ENCODE data around the gene TMCO1. TPM values are rescaled to one million over a fixed set of nuclear protein-coding genes. Genes with fewer than 3 reads are reported as not detected.
A peak's percentile ranks its signal among the peaks of the same experiment; 100 is the strongest.
"Not testable (repeated sequence)": the region's sequence is repeated elsewhere in the genome, so short reads cannot be mapped to it uniquely, and the experiment has no call there.

Gene TMCO1
- total RNA-seq, 2 experiments from 2014 or later: 57.9 to 60.8 TPM

DNA sequence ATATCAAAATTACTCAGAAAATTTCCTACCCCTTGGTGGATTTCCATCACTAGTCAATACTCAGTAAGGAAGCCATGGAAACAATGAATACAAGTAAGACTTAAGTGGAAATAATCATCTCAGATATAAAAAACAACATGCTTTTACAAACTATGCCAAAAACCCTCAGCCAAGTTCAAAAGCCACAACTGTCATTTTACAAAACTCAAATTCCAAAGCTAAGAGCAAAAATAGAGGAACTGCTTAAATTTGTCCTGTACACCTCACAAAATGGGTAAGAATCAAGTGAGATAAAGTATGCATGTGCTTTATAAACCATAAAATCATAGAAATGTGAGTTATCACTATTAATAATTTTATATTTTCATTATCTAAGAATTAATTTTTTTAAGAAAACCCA, 9.6 kb downstream of the TMCO1 start:
- intact Hi-C loops (cut with micrococcal nuclease): no loop called here
- ATAC-seq (no peak), DNase-seq (no peak)
- H3K27me3 Mint-ChIP-seq: no peaks in the 10 kb centered on the region
- H3K27ac Mint-ChIP-seq: peak overlapping the region; percentile 81
- no peak overlapping the region for H3K4me3 Mint-ChIP-seq
- H3K9me3 Mint-ChIP-seq: no peaks in the 10 kb centered on the region
- H3K36me3 Mint-ChIP-seq (ENCODE audit: low read depth): peaks cover 25% of the 10 kb centered on the region
- peaks cover 32% of the 10 kb centered on the region for H3K4me1 Mint-ChIP-seq (ENCODE audit: low read depth)
- CTCF ChIA-PET: interaction anchor here (0.9 to 1.6 kb wide), 2 partner anchors 17 to 155 kb away, joined by 3 to 6 read pairs; no protein-coding TSS in a partner anchor
- TF ChIP-seq, protein P1, sequence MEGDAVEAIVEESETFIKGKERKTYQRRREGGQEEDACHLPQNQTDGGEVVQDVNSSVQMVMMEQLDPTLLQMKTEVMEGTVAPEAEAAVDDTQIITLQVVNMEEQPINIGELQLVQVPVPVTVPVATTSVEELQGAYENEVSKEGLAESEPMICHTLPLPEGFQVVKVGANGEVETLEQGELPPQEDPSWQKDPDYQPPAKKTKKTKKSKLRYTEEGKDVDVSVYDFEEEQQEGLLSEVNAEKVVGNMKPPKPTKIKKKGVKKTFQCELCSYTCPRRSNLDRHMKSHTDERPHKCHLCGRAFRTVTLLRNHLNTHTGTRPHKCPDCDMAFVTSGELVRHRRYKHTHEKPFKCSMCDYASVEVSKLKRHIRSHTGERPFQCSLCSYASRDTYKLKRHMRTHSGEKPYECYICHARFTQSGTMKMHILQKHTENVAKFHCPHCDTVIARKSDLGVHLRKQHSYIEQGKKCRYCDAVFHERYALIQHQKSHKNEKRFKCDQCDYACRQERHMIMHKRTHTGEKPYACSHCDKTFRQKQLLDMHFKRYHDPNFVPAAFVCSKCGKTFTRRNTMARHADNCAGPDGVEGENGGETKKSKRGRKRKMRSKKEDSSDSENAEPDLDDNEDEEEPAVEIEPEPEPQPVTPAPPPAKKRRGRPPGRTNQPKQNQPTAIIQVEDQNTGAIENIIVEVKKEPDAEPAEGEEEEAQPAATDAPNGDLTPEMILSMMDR (IDR thresholded peaks at IDR 0.05): no peak
- POLR2A ChIA-PET: interaction anchor here (2.5 kb wide), 1 partner anchor 10 kb away, joined by 14 read pairs; the partner anchor contains the start of gene TMCO1

DNA sequence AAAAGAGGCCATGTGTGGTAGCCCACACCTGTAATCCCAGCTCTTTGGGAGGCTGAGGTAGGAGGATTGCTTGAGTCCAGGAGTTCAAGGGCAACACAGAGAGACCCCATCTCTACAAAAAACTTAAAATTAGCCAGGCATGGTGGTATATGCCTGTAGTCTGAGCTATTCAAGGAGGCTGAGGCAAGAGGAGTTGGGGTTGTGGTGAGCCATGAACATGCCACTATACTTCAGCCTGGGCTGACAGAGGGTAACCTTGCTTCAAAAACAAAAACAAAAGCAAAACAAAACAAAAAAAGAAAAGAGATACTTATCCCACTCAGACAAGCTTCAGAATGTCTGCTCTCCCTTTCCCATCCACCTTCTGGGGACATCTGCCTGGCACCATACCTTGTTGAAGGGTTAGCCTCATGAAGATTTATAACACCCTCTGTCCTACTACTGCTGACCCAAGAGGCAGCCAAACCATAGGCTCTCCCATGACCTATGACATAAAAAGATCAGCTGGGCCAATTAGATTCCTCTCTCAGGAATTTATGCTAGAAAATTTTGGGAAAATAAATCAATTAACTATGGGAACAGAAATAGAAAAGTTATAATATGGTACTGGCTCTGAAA, 13.2 kb downstream of the TMCO1 start:
- DNase-seq (no peak), ATAC-seq (no peak)
- peaks cover 22% of the 10 kb centered on the region for H3K36me3 Mint-ChIP-seq (ENCODE audit: low read depth)
- POLR2A ChIA-PET: interaction anchor here (2.0 kb wide), 1 partner anchor 14 kb away, joined by 9 read pairs; the partner anchor contains the start of gene TMCO1
- TF ChIP-seq, protein P1 (IDR thresholded peaks at IDR 0.05): no peak
- no peaks in the 10 kb centered on the region for H3K27me3 Mint-ChIP-seq
- CTCF ChIA-PET: interaction anchor here (1.3 kb wide), 1 partner anchor 12 kb away, joined by 3 read pairs; no protein-coding TSS in a partner anchor
- intact Hi-C loops (cut with micrococcal nuclease): no loop called here
- no peak overlapping the region for H3K4me3 Mint-ChIP-seq
- no peaks in the 10 kb centered on the region for H3K9me3 Mint-ChIP-seq
- H3K27ac Mint-ChIP-seq: no peak overlapping the region
- peaks cover 17% of the 10 kb centered on the region for H3K4me1 Mint-ChIP-seq (ENCODE audit: low read depth)

DNA sequence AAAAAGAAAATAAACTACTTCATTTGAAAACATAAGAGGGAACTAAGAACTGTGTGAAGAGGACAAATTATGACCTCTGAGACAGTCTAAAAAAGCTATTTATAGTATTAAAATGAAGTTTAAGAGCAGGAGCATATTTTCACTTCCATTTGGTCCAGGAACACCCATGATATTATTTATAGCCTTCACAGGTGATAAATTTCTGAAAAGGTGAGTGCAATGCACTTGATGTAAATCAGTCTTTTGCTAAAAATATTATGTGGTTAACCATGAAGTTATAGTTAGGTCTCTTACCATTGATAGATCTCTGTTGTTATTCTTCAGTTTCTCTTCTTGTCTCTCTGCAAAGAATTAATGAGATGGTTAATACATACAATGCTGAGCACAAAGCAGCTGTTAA, 14.7 kb downstream of the TMCO1 start:
- H3K9me3 Mint-ChIP-seq: no peaks in the 10 kb centered on the region
- TF ChIP-seq, protein P1 (IDR thresholded peaks at IDR 0.05): no peak
- peaks cover 16% of the 10 kb centered on the region for H3K36me3 Mint-ChIP-seq (ENCODE audit: low read depth)
- ChIA-PET POLR2A (no interaction called here), CTCF (no interaction called here)
- H3K27ac Mint-ChIP-seq: no peak overlapping the region
- peaks cover 8% of the 10 kb centered on the region for H3K4me1 Mint-ChIP-seq (ENCODE audit: low read depth)
- intact Hi-C loops (cut with micrococcal nuclease): no loop called here
- no peaks in the 10 kb centered on the region for H3K27me3 Mint-ChIP-seq
- ATAC-seq (no peak), DNase-seq (no peak)
- H3K4me3 Mint-ChIP-seq: no peak overlapping the region

DNA sequence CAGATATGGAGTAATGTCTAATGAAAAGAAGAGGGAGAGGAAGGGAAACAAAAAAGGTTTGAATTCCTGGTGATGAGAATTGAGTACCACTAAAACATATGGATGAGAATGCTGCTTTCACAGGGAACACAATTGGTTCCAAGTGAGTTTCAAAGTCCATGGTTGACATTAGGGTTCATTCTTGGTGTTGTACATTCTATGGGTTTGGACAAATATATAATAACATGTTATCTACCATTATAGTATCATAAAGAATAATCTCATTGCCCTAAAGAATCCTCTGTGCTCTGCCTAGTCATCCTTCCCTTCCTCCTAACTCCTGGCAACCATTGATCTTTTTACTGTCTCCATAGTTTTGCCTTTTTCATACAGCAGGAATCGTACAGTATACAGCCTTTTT, 20.1 kb downstream of the TMCO1 start:
- H3K9me3 Mint-ChIP-seq: no peaks in the 10 kb centered on the region
- CTCF ChIA-PET: interaction anchor here (0.6 kb wide), 1 partner anchor 27 kb away, joined by 3 read pairs; no protein-coding TSS in a partner anchor
- POLR2A ChIA-PET: no interaction called here
- H3K36me3 Mint-ChIP-seq (ENCODE audit: low read depth): peaks cover 11% of the 10 kb centered on the region
- intact Hi-C loops (cut with micrococcal nuclease): no loop called here
- H3K4me3 Mint-ChIP-seq: no peak overlapping the region
- ATAC-seq: no peak
- no peaks in the 10 kb centered on the region for H3K4me1 Mint-ChIP-seq (ENCODE audit: low read depth)
- TF ChIP-seq, protein P1 (IDR thresholded peaks at IDR 0.05): no peak
- no peak overlapping the region for H3K27ac Mint-ChIP-seq
- H3K27me3 Mint-ChIP-seq: no peaks in the 10 kb centered on the region
- DNase-seq: no peak

DNA sequence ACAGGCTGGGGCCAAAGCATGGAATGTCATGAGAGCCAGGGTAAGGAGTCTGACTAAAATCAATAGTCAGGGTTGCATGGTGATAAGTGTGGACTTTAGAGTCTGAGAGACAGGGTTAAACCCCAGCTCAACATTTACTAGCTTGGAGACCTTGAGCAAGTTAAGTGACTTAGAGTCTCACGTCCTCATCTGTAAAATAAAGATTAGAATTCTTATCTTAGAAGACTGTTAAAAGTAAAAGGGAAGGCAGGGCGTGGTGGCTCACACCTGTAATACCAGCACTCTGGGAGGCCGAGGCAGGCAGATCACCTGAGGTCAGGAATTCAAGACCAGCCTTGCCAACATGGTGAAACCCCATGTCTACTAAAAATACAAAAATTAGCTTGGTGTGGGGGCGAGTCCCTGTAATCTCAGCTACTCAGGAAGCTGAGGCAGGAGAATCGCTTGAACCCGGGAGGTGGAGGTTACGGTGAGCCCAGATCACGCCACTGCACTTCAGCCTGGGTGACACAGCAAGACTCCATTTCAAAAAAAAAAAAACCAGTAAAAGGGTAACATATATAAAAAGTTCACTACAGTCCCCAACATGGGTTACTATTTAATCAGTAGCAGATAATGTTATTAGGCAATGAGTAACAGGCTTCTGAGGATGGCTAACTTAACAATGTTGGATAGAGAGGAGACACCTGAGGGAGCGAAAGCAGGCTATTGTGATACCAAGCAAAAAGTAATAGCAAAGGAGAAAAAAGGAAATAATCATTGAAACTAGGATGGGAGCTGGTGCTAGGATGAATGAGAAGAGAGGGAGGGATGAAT, 20.8 kb downstream of the TMCO1 start:
- ATAC-seq (no peak), DNase-seq (no peak)
- Mint-ChIP-seq H3K9me3 (no peaks in the 10 kb centered on the region), H3K27ac (no peak overlapping the region), H3K36me3 (ENCODE audit: low read depth) (peaks cover 15% of the 10 kb centered on the region), H3K4me3 (no peak overlapping the region), H3K4me1 (ENCODE audit: low read depth) (no peaks in the 10 kb centered on the region), H3K27me3 (no peaks in the 10 kb centered on the region)
- intact Hi-C loops (cut with micrococcal nuclease): no loop called here
- TF ChIP-seq, protein P1 (IDR thresholded peaks at IDR 0.05): no peak
- POLR2A ChIA-PET: no interaction called here
- CTCF ChIA-PET: interaction anchor here (0.6 to 2.3 kb wide), 3 partner anchors 26 to 165 kb away, joined by 3 to 6 read pairs (median 3); no protein-coding TSS in a partner anchor

DNA sequence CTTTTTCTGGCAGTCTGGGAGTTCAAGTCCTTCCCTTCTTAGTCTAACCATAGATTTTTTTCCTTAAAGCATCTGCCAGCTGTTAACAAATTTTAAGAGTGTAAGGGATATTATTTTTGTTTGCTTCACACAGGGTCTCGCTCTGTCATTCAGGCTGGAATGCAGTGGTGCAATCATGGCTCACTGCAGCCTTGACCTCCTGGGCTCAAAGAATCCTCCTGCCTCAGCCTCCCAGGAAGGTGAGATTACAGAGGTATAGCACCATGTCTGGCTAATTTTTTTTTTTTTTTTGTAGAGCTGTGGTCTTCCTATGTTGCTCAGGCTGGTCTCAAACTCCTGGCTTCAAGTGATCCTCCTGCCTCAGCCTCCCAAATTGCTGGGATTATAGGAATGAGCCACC, 23.8 kb downstream of the TMCO1 start:
- peaks cover 39% of the 10 kb centered on the region for H3K36me3 Mint-ChIP-seq (ENCODE audit: low read depth)
- DNase-seq; H3K4me3 Mint-ChIP-seq; POLR2A ChIA-PET; ATAC-seq; H3K27ac Mint-ChIP-seq; H3K27me3 Mint-ChIP-seq; intact Hi-C loops (cut with micrococcal nuclease); H3K4me1 Mint-ChIP-seq (ENCODE audit: low read depth); H3K9me3 Mint-ChIP-seq: not testable (repeated sequence)
- CTCF ChIA-PET: interaction anchor here (1.0 kb wide), 1 partner anchor 33 kb away, joined by 3 read pairs; no protein-coding TSS in a partner anchor

Data from activated CD8-positive, alpha-beta T cell treated with anti-CD3 and anti-CD28 coated beads for 36 hours (primary cell).